ENCODE data around the gene CCDC126.

- TF ChIP-seq CTCF (IDR thresholded peaks at IDR 0.05; ENCODE audit: borderline replicate concordance, extremely low read depth, low read length, poor library complexity, severe bottlenecking) (no peak), EZH2 (IDR thresholded peaks at IDR 0.05; ENCODE audit: borderline replicate concordance, low read depth, low read length, severe bottlenecking) (no peak)
Observed at GRCh38 chr7:23633417-23633816, 36.2 kb downstream of the CCDC126 start.
